Fibroblast of lung (primary cell): ENCODE data around the gene WDR81. TPM values are rescaled to one million over a fixed set of nuclear protein-coding genes. Genes with fewer than 3 reads are reported as not detected.
A peak's percentile ranks its signal among the peaks of the same experiment; 100 is the strongest.
"Not testable (repeated sequence)": the region's sequence is repeated elsewhere in the genome, so short reads cannot be mapped to it uniquely, and the experiment has no call there.

Experiments used
- DNase-seq, 2 donors: peaks; one replicate each; pipeline versions ENCODE4 v3.0.0 to v3.0.0-alpha.2; 2010; ENCODE audit warnings: low read depth in 2 of 2
- H2AFZ ChIP-seq: 2 replicates; pipeline ENCODE4 v1.5.1; 2012; ENCODE audit warnings: low read length, control low read depth, inconsistent platforms
- H3K27ac ChIP-seq: 2 replicates; pipeline ENCODE4 v1.5.1; 2011; ENCODE audit warnings: low read length, control low read depth; ENCODE audit not compliant: insufficient read depth
- H3K27me3 ChIP-seq: 2 replicates; pipeline ENCODE4 v1.5.1; 2011; ENCODE audit warnings: mild to moderate bottlenecking, low read length; ENCODE audit not compliant: control insufficient read depth, insufficient read depth
- H3K36me3 ChIP-seq: 2 replicates; pipeline ENCODE4 v1.5.1; 2011; ENCODE audit warnings: low read length; ENCODE audit not compliant: control insufficient read depth, insufficient read depth
- H3K4me1 ChIP-seq: 2 replicates; pipeline ENCODE4 v1.5.1; 2011; ENCODE audit warnings: low read length; ENCODE audit not compliant: control insufficient read depth, insufficient read depth; ENCODE audit errors: extremely low read depth
- H3K4me2 ChIP-seq: 2 replicates; pipeline ENCODE4 v1.5.1; 2011; ENCODE audit warnings: low read length, control low read depth; ENCODE audit not compliant: insufficient read depth; ENCODE audit errors: extremely low read depth
- H3K4me3 ChIP-seq, 4 experiments: fragments of 200-600 bp in 1 of 4; sonication (generic) in 1 of 4; replicated peaks in 1 of 4; 2 replicates each; pipeline ENCODE4 v1.5.1; 2011 to 2016; ENCODE audit warnings: low read length in 4 of 4, low read depth in 3 of 4, mild to moderate bottlenecking in 3 of 4, control low read depth in 2 of 4, inconsistent platforms in 1 of 4, mixed read lengths in 1 of 4; ENCODE audit not compliant: insufficient read depth in 1 of 4; ENCODE audit errors: control extremely low read depth in 1 of 4
- H3K79me2 ChIP-seq: 2 replicates; pipeline ENCODE4 v1.5.1; 2012; ENCODE audit warnings: mild to moderate bottlenecking, low read length, inconsistent platforms; ENCODE audit not compliant: control insufficient read depth, insufficient read depth
- H3K9ac ChIP-seq: 2 replicates; pipeline ENCODE4 v1.5.1; 2011; ENCODE audit warnings: mild to moderate bottlenecking, low read length, control low read depth; ENCODE audit not compliant: insufficient read depth
- H3K9me3 ChIP-seq: 2 replicates; pipeline ENCODE4 v1.5.1; 2012; ENCODE audit warnings: low read depth, low read length; ENCODE audit not compliant: control insufficient read depth, insufficient read depth
- H4K20me1 ChIP-seq: 2 replicates; pipeline ENCODE4 v1.5.1; 2011; ENCODE audit warnings: low read length; ENCODE audit not compliant: control insufficient read depth, insufficient read depth; ENCODE audit errors: extremely low read depth
- CTCF ChIP-seq, 2 donors: IDR thresholded peaks in 1 of 2; conservative IDR thresholded peaks in 1 of 2; 1 replicate in 1 of 2; 2 replicates in 1 of 2; pipeline ENCODE4 v1.5.1; 2011 to 2012; ENCODE audit warnings: low read length in 2 of 2, control low read depth in 1 of 2, inconsistent platforms in 1 of 2, low read depth in 1 of 2, mild to moderate bottlenecking in 1 of 2
- EZH2 ChIP-seq: IDR thresholded peaks from 2 replicates; pipeline ENCODE4 v1.5.1; 2012; ENCODE audit warnings: low read length, control low read depth, mild to moderate bottlenecking; ENCODE audit errors: missing control alignments
- polyA plus RNA-seq, 2 donors: library from polyadenylated mRNA; depleted of rRNA in 1 of 2; stranded (reverse) in 1 of 2; unstranded in 1 of 2; fragments of >200 nt; gene quantifications; 2 replicates each; pipeline ENCODE4 v1.2.1, GENCODE V29; 2011 to 2012; ENCODE audit warnings: missing spikeins in 1 of 2
- total RNA-seq: library from RNA; depleted of rRNA; stranded (reverse); fragments of >200 nt; gene quantifications from 2 replicates; pipeline ENCODE4 v1.2.1, GENCODE V29; 2014

WDR81 gene
- total and polyA plus RNA-seq, 2 donors (not counting 1 experiment from before 2014, with no cell fraction given) = 5.4 to 31.5 TPM

GRCh38 chr17:1697681-1698080 lies 26.8 kb upstream of the WDR81 start:
- Histone ChIP-seq H2AFZ (no peak overlapping the region), H4K20me1 (no peaks in the 10 kb centered on the region), H3K9me3 (no peaks in the 10 kb centered on the region), H3K27me3 (no peaks in the 10 kb centered on the region), H3K9ac (no peak overlapping the region), H3K4me3 (no peak overlapping the region), H3K4me1 (no peaks in the 10 kb centered on the region), H3K79me2 (no peaks in the 10 kb centered on the region), H3K27ac (no peak overlapping the region), H3K4me2 (no peak overlapping the region), H3K36me3 (no peaks in the 10 kb centered on the region)
- no peak for DNase-seq
- TF ChIP-seq EZH2 (no peak), CTCF (conservative IDR thresholded peaks at IDR 0.05 in 1 of 2, IDR thresholded peaks at IDR 0.05 in 1 of 2; ENCODE audit: low read depth in 1 of 2, low read length in 2 of 2) (no peak)

- H3K36me3 ChIP-seq, H2AFZ ChIP-seq, H3K4me3 ChIP-seq, H4K20me1 ChIP-seq, H3K79me2 ChIP-seq, H3K27ac ChIP-seq, H3K4me1 ChIP-seq, DNase-seq, H3K9me3 ChIP-seq, H3K27me3 ChIP-seq, H3K4me2 ChIP-seq, H3K9ac ChIP-seq: not testable (repeated sequence)
Measured at GRCh38 chr17:1699891-1700290, 24.6 kb upstream of the WDR81 start.

GRCh38 chr17:1703063-1703462 lies 21.4 kb upstream of the WDR81 start:
- Histone ChIP-seq H3K27ac (no peak overlapping the region), H3K4me3 (no peak overlapping the region), H3K4me1 (no peaks in the 10 kb centered on the region), H3K36me3 (peaks cover 3% of the 10 kb centered on the region), H3K9ac (no peak overlapping the region), H3K9me3 (no peaks in the 10 kb centered on the region), H2AFZ (no peak overlapping the region), H4K20me1 (no peaks in the 10 kb centered on the region), H3K4me2 (no peak overlapping the region), H3K79me2 (no peaks in the 10 kb centered on the region), H3K27me3 (no peaks in the 10 kb centered on the region)
- DNase-seq = peak in 1 of 2 donors; percentile 44
- TF ChIP-seq EZH2 (no peak), CTCF (conservative IDR thresholded peaks at IDR 0.05 in 1 of 2, IDR thresholded peaks at IDR 0.05 in 1 of 2; ENCODE audit: low read depth in 1 of 2, low read length in 2 of 2) (no peak)

- no peaks in the 10 kb centered on the region for H3K4me1 ChIP-seq
- no peaks in the 10 kb centered on the region for H3K27me3 ChIP-seq
- H2AFZ ChIP-seq = no peak overlapping the region
- H3K9ac ChIP-seq = no peak overlapping the region
- no peaks in the 10 kb centered on the region for H3K9me3 ChIP-seq
- no peaks in the 10 kb centered on the region for H3K79me2 ChIP-seq
- no peak overlapping the region for H3K27ac ChIP-seq
- H4K20me1 ChIP-seq = no peaks in the 10 kb centered on the region
- TF ChIP-seq CTCF (conservative IDR thresholded peaks at IDR 0.05 in 1 of 2, IDR thresholded peaks at IDR 0.05 in 1 of 2; ENCODE audit: low read depth in 1 of 2, low read length in 2 of 2) (no peak), EZH2 (no peak)
- H3K4me2 ChIP-seq = no peak overlapping the region
- H3K36me3 ChIP-seq = peaks cover 3% of the 10 kb centered on the region
- H3K4me3 ChIP-seq = no peak overlapping the region
- no peak for DNase-seq
Measured at GRCh38 chr17:1705004-1705403, 19.5 kb upstream of the WDR81 start.
